Testis (tissue), 3 donors: Measurements from ENCODE around the gene FLT4. TPM values are rescaled to one million over a fixed set of nuclear protein-coding genes. Genes with fewer than 3 reads are reported as not detected.
"Not testable (repeated sequence)": the region's sequence is repeated elsewhere in the genome, so short reads cannot be mapped to it uniquely, and the experiment has no call there.

Source experiments
- DNase-seq: peaks from one replicate; pipeline ENCODE4 v3.0.0-alpha.2; 2019
- H3K27ac ChIP-seq, 2 donors: fragments of 200-600 bp; sonication (generic); one replicate each; pipeline ENCODE4 v1.5.1; 2019
- H3K27me3 ChIP-seq: fragments of 200-600 bp; sonication (generic); one replicate; pipeline ENCODE4 v1.5.1; 2019
- H3K36me3 ChIP-seq: fragments of 200-600 bp; sonication (generic); one replicate; pipeline ENCODE4 v1.5.1; 2017; ENCODE audit warnings: low read depth; ENCODE audit errors: missing control alignments
- H3K4me1 ChIP-seq: fragments of 200-600 bp; sonication (generic); one replicate; pipeline ENCODE4 v1.5.1; 2019
- H3K4me3 ChIP-seq, 2 donors: fragments of 200-600 bp; sonication (generic); one replicate each; pipeline ENCODE4 v1.5.1; 2017 to 2019
- H3K9me3 ChIP-seq: fragments of 200-600 bp; sonication (generic); one replicate; pipeline ENCODE4 v1.5.1; 2017
- POLR2A ChIP-seq: fragments of 450-650 bp; IDR thresholded peaks from one replicate; pipeline ENCODE4 v1.6.1; 2017; ENCODE audit warnings: antibody characterized with exemption, mild to moderate bottlenecking, moderate library complexity
- WGBS, 2 donors: methylation state at CpG; one replicate each; pipeline ENCODE4 v1.1.5; 2018; 5-methylcytosine and 5-hydroxymethylcytosine counted together
- intact Hi-C: fragments of 100-400 bp; cut with DNase I; formaldehyde crosslinking; loops from one replicate; pipeline ENCODE4 v1.15.1; 2023; ENCODE audit warnings: low total_unique reads
- polyA plus RNA-seq: library from polyadenylated mRNA; stranded (reverse); fragments of 350-450 nt; fragmentation: Illumina TruSeq; extraction: RNeasy Lipid Tissue Mini Kit (QIAGEN cat#74804); gene quantifications from one replicate; pipeline ENCODE4 v1.2.3, GENCODE V29; 2014; ENCODE audit warnings: low read depth, low replicate concordance; ENCODE audit not compliant: insufficient read depth
- total RNA-seq, 2 donors: library from RNA; depleted of rRNA; stranded (reverse); fragments of >200 nt; gene quantifications; one replicate each; pipeline ENCODE4 v1.2.3, GENCODE V29; 2016
- TF ChIP-seq, protein P1 (sequence below), 3 experiments: fragments of 450-650 bp in 2 of 3; fragments of 200-600 bp in 1 of 3; sonication (generic) in 1 of 3; IDR thresholded peaks; one replicate each; pipeline ENCODE4 v1.5.1; 2016 to 2019; ENCODE audit warnings: antibody characterized with exemption in 3 of 3, mild to moderate bottlenecking in 2 of 3, moderate library complexity in 1 of 3

The FLT4 gene
- total and polyA plus RNA-seq, 3 donors from 2014 or later = 11.9 to 24.2 (median 23.5) TPM

GRCh38 chr5:180690562-180690961, 41.2 kb upstream of the FLT4 start:
- H3K27me3 ChIP-seq = no peaks in the 10 kb centered on the region
- no peak overlapping the region for H3K4me3 ChIP-seq
- TF ChIP-seq POLR2A = no peak
- TF ChIP-seq, protein P1, sequence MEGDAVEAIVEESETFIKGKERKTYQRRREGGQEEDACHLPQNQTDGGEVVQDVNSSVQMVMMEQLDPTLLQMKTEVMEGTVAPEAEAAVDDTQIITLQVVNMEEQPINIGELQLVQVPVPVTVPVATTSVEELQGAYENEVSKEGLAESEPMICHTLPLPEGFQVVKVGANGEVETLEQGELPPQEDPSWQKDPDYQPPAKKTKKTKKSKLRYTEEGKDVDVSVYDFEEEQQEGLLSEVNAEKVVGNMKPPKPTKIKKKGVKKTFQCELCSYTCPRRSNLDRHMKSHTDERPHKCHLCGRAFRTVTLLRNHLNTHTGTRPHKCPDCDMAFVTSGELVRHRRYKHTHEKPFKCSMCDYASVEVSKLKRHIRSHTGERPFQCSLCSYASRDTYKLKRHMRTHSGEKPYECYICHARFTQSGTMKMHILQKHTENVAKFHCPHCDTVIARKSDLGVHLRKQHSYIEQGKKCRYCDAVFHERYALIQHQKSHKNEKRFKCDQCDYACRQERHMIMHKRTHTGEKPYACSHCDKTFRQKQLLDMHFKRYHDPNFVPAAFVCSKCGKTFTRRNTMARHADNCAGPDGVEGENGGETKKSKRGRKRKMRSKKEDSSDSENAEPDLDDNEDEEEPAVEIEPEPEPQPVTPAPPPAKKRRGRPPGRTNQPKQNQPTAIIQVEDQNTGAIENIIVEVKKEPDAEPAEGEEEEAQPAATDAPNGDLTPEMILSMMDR (IDR thresholded peaks at IDR 0.05) = no peak
- H3K27ac ChIP-seq = no peak overlapping the region
- intact Hi-C loops = no loop called here
- no peaks in the 10 kb centered on the region for H3K36me3 ChIP-seq
- no peaks in the 10 kb centered on the region for H3K4me1 ChIP-seq
- DNase-seq = no peak
- no peaks in the 10 kb centered on the region for H3K9me3 ChIP-seq
- 66 to 76% methylated on average over 5 to 6 of the region's 6 CpGs for WGBS, 2 donors

DNA sequence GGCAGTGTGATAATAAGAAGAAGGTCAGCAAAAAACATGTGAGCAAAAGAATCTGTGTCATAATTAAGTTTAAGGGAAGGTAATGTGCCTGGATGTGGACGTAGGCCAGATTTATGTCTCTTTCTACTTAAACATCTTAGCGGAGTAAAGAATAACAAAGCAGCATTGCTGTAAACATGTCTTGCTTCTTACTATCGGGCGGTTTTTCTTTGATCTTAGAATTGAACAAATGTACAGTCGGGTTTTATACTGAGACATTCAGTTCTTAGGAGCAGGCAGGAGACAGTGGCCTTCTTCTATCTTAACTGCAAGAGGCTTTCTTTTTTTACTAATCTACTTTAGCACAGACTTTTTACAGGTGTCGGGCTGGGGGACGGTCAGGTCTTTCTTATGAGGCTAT, 40.4 kb upstream of the FLT4 start:
- 28 to 36% methylated on average over 7 of the region's 7 CpGs for WGBS, 2 donors
- Histone ChIP-seq H3K4me3 (no peak overlapping the region), H3K9me3 (no peaks in the 10 kb centered on the region), H3K36me3 (no peaks in the 10 kb centered on the region), H3K4me1 (no peaks in the 10 kb centered on the region), H3K27me3 (no peaks in the 10 kb centered on the region), H3K27ac (no peak overlapping the region)
- TF ChIP-seq POLR2A = no peak
- TF ChIP-seq, protein P1 (IDR thresholded peaks at IDR 0.05) = no peak
- no peak for DNase-seq
- intact Hi-C loops = no loop called here

DNA sequence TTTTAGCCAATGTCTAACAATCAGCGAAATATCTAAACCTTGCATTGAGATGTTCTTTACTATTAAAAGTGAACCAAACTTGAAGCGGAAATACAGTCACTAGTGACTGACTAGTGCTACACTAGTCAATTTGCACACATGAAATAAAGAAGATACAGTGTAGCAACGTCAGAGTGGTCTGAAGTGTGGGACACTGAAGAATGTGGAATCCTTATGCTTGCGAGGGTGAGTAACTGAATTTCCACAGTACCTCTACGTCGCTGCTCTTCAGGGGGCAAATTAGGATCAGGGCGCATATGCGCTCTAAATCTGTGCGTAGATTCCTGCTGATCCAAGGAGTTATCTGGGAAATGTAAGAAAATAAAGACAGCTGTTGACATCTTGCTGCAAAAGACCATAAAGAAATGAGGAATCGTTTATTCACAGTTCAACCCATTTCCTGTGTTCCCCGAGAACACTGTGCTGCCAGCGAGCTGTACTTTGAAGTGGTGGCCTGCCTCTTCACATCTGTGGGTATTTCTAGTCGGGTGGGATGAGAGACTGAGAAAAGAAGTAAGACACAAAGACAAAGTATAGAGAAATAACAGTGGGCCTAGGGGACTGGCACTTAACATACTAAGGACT, 39.8 kb upstream of the FLT4 start:
- TF ChIP-seq, protein P1 (IDR thresholded peaks at IDR 0.05) = no peak
- Histone ChIP-seq H3K27ac (no peak overlapping the region), H3K4me1 (no peaks in the 10 kb centered on the region), H3K27me3 (no peaks in the 10 kb centered on the region), H3K36me3 (no peaks in the 10 kb centered on the region), H3K4me3 (no peak overlapping the region), H3K9me3 (no peaks in the 10 kb centered on the region)
- DNase-seq = no peak
- intact Hi-C loops = no loop called here
- WGBS, 2 donors = 56 to 65% methylated on average over 13 of the region's 13 CpGs

DNA sequence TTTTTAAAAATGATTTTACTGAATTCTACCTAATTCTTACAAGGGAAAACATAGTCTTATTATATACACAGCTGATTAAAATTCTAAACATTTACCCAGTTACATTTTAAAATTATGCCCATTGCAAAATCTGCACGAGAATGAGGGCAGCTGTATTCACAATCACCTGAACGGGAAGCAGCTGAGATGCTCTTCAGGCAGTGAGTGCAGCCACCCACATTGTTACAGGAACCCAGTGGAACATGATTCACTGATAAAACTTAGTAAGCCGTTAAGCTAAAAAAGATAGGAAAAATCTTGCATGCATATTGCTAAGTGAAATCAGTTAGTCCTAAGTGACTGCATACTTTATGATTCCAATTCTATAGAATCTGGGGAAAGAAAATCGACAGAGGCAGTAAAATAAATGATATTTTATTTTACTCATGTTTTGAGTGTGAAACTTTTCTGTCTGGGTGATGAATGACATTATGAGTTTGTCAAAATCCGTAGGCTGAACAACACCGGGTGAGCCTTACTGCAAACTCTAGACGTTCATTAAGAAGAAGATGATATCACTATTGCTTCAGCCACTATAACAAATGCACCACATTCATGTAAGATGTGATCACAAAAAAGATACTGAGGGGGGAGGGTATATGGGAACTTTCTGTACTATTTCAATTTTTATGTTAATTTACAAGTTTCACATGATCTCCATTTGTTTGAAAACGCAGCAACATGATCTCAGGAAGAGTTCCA, 39.1 kb upstream of the FLT4 start:
- 65% methylated on average over 8 of the region's 8 CpGs for WGBS, 2 donors
- intact Hi-C loops = no loop called here
- Histone ChIP-seq H3K36me3 (no peaks in the 10 kb centered on the region), H3K4me3 (no peak overlapping the region), H3K27me3 (no peaks in the 10 kb centered on the region), H3K9me3 (no peaks in the 10 kb centered on the region), H3K27ac (no peak overlapping the region), H3K4me1 (no peaks in the 10 kb centered on the region)
- DNase-seq = no peak
- TF ChIP-seq, protein P1 (IDR thresholded peaks at IDR 0.05) = no peak
- no peak for TF ChIP-seq POLR2A

- H3K4me3 ChIP-seq, H3K36me3 ChIP-seq, H3K27me3 ChIP-seq, DNase-seq, H3K9me3 ChIP-seq, H3K27ac ChIP-seq, intact Hi-C loops, H3K4me1 ChIP-seq: not testable (repeated sequence)
- WGBS, 2 donors = 68 to 75% methylated on average over 11 of the region's 12 CpGs
These were observed 37.4 kb upstream of the FLT4 start for GRCh38 chr5:180686799-180687198.
